ENCODE measurements around the gene EDC4.
A peak's percentile ranks its signal among the peaks of the same experiment; 100 is the strongest.

The EDC4 gene

GRCh38 chr16:67883872-67884261 is 11.0 kb downstream of the EDC4 start:
- Histone ChIP-seq H3K27ac (ENCODE audit: low read depth, low read length) (no peak overlapping the region), H3K9ac (ENCODE audit: low read length) (no peak overlapping the region), H3K4me3 (ENCODE audit: low read length) (no peak overlapping the region), H3K27me3 (ENCODE audit: control insufficient read depth, insufficient read depth, low read length) (no peaks in the 10 kb centered on the region), H3K4me1 (ENCODE audit: control insufficient read depth, insufficient read depth, low read length) (peaks cover 3% of the 10 kb centered on the region), H3K36me3 (ENCODE audit: control insufficient read depth, insufficient read depth, low read length) (peaks cover 51% of the 10 kb centered on the region)

- Histone ChIP-seq H3K4me1 (ENCODE audit: control insufficient read depth, insufficient read depth, low read length) (peaks cover 3% of the 10 kb centered on the region), H3K27me3 (ENCODE audit: control insufficient read depth, insufficient read depth, low read length) (no peaks in the 10 kb centered on the region), H3K36me3 (ENCODE audit: control insufficient read depth, insufficient read depth, low read length) (peaks cover 44% of the 10 kb centered on the region), H3K27ac (ENCODE audit: low read depth, low read length) (peak within 1 kb of the TSS; percentile 34), H3K9ac (ENCODE audit: low read length) (no peak within 1 kb of the TSS), H3K4me3 (ENCODE audit: low read length) (no peak within 1 kb of the TSS)
Measured at GRCh38 chr16:67884684-67885083, 11.8 kb downstream of the EDC4 start, which contains the start of gene NRN1L. NRN1L (plus strand) TSS chr16:67884885; CDS start chr16:67884904, 19 bp downstream.

GRCh38 chr16:67885545-67885944 is 12.7 kb downstream of the EDC4 start:
- Histone ChIP-seq H3K4me1 (ENCODE audit: control insufficient read depth, insufficient read depth, low read length) (peaks cover 3% of the 10 kb centered on the region), H3K9ac (ENCODE audit: low read length) (no peak overlapping the region), H3K36me3 (ENCODE audit: control insufficient read depth, insufficient read depth, low read length) (peaks cover 36% of the 10 kb centered on the region), H3K27ac (ENCODE audit: low read depth, low read length) (no peak overlapping the region), H3K4me3 (ENCODE audit: low read length) (no peak overlapping the region), H3K27me3 (ENCODE audit: control insufficient read depth, insufficient read depth, low read length) (no peaks in the 10 kb centered on the region)

- Histone ChIP-seq H3K4me3 (ENCODE audit: low read length) (no peak overlapping the region), H3K27me3 (ENCODE audit: control insufficient read depth, insufficient read depth, low read length) (no peaks in the 10 kb centered on the region), H3K27ac (ENCODE audit: low read depth, low read length) (no peak overlapping the region), H3K9ac (ENCODE audit: low read length) (no peak overlapping the region), H3K4me1 (ENCODE audit: control insufficient read depth, insufficient read depth, low read length) (peaks cover 3% of the 10 kb centered on the region), H3K36me3 (ENCODE audit: control insufficient read depth, insufficient read depth, low read length) (peaks cover 31% of the 10 kb centered on the region)
Measured at GRCh38 chr16:67885976-67886375, 13.1 kb downstream of the EDC4 start.

GRCh38 chr16:67886387-67886786 is 13.5 kb downstream of the EDC4 start:
- Histone ChIP-seq H3K9ac (ENCODE audit: low read length) (no peak overlapping the region), H3K4me1 (ENCODE audit: control insufficient read depth, insufficient read depth, low read length) (peaks cover 3% of the 10 kb centered on the region), H3K27ac (ENCODE audit: low read depth, low read length) (no peak overlapping the region), H3K4me3 (ENCODE audit: low read length) (no peak overlapping the region), H3K27me3 (ENCODE audit: control insufficient read depth, insufficient read depth, low read length) (no peaks in the 10 kb centered on the region), H3K36me3 (ENCODE audit: control insufficient read depth, insufficient read depth, low read length) (peaks cover 27% of the 10 kb centered on the region)

- H3K27ac ChIP-seq (ENCODE audit: low read depth, low read length), result no peak overlapping the region
- peaks cover 5% of the 10 kb centered on the region for H3K4me1 ChIP-seq (ENCODE audit: control insufficient read depth, insufficient read depth, low read length)
- peaks cover 8% of the 10 kb centered on the region for H3K36me3 ChIP-seq (ENCODE audit: control insufficient read depth, insufficient read depth, low read length)
- no peak overlapping the region for H3K4me3 ChIP-seq (ENCODE audit: low read length)
- H3K9ac ChIP-seq (ENCODE audit: low read length), result no peak overlapping the region
- H3K27me3 ChIP-seq (ENCODE audit: control insufficient read depth, insufficient read depth, low read length), result no peaks in the 10 kb centered on the region
Measured at GRCh38 chr16:67888331-67888730, 15.5 kb downstream of the EDC4 start.

GRCh38 chr16:67892375-67892774 is 19.5 kb downstream of the EDC4 start:
- Histone ChIP-seq H3K27me3 (ENCODE audit: control insufficient read depth, insufficient read depth, low read length) (no peaks in the 10 kb centered on the region), H3K36me3 (ENCODE audit: control insufficient read depth, insufficient read depth, low read length) (no peaks in the 10 kb centered on the region), H3K9ac (ENCODE audit: low read length) (no peak overlapping the region), H3K4me3 (ENCODE audit: low read length) (peak overlapping the region; percentile 53), H3K27ac (ENCODE audit: low read depth, low read length) (no peak overlapping the region), H3K4me1 (ENCODE audit: control insufficient read depth, insufficient read depth, low read length) (peaks cover 11% of the 10 kb centered on the region)

- peak within 1 kb of the TSS; percentile 36 for H3K9ac ChIP-seq (ENCODE audit: low read length)
- no peaks in the 10 kb centered on the region for H3K27me3 ChIP-seq (ENCODE audit: control insufficient read depth, insufficient read depth, low read length)
- peaks cover 11% of the 10 kb centered on the region for H3K4me1 ChIP-seq (ENCODE audit: control insufficient read depth, insufficient read depth, low read length)
- peak within 1 kb of the TSS; percentile 81 for H3K4me3 ChIP-seq (ENCODE audit: low read length)
- peak within 1 kb of the TSS; percentile 88 for H3K27ac ChIP-seq (ENCODE audit: low read depth, low read length)
- H3K36me3 ChIP-seq (ENCODE audit: control insufficient read depth, insufficient read depth, low read length), result no peaks in the 10 kb centered on the region
Measured at GRCh38 chr16:67892899-67893742, 20.3 kb downstream of the EDC4 start, which contains the start of gene PSKH1. PSKH1 (plus strand) TSS chr16:67893254; CDS start chr16:67908750, 15,496 bp downstream.

- Histone ChIP-seq H3K9ac (ENCODE audit: low read length) (peak overlapping the region; percentile 36), H3K27me3 (ENCODE audit: control insufficient read depth, insufficient read depth, low read length) (no peaks in the 10 kb centered on the region), H3K4me3 (ENCODE audit: low read length) (peak overlapping the region; percentile 81), H3K4me1 (ENCODE audit: control insufficient read depth, insufficient read depth, low read length) (peaks cover 11% of the 10 kb centered on the region), H3K27ac (ENCODE audit: low read depth, low read length) (peak overlapping the region; percentile 88), H3K36me3 (ENCODE audit: control insufficient read depth, insufficient read depth, low read length) (no peaks in the 10 kb centered on the region)
Measured at GRCh38 chr16:67893743-67894399, 21.0 kb downstream of the EDC4 start.

GRCh38 chr16:67897231-67897630 is 24.4 kb downstream of the EDC4 start:
- no peaks in the 10 kb centered on the region for H3K27me3 ChIP-seq (ENCODE audit: control insufficient read depth, insufficient read depth, low read length)
- no peaks in the 10 kb centered on the region for H3K36me3 ChIP-seq (ENCODE audit: control insufficient read depth, insufficient read depth, low read length)
- no peak overlapping the region for H3K27ac ChIP-seq (ENCODE audit: low read depth, low read length)
- no peak overlapping the region for H3K4me3 ChIP-seq (ENCODE audit: low read length)
- H3K9ac ChIP-seq (ENCODE audit: low read length), result no peak overlapping the region
- H3K4me1 ChIP-seq (ENCODE audit: control insufficient read depth, insufficient read depth, low read length), result peaks cover 11% of the 10 kb centered on the region

- Histone ChIP-seq H3K4me3 (ENCODE audit: low read length) (no peak overlapping the region), H3K36me3 (ENCODE audit: control insufficient read depth, insufficient read depth, low read length) (no peaks in the 10 kb centered on the region), H3K9ac (ENCODE audit: low read length) (no peak overlapping the region), H3K27ac (ENCODE audit: low read depth, low read length) (no peak overlapping the region), H3K4me1 (ENCODE audit: control insufficient read depth, insufficient read depth, low read length) (no peaks in the 10 kb centered on the region), H3K27me3 (ENCODE audit: control insufficient read depth, insufficient read depth, low read length) (no peaks in the 10 kb centered on the region)
Measured at GRCh38 chr16:67901734-67902133, 28.9 kb downstream of the EDC4 start.

GRCh38 chr16:67902831-67903230 is 30.0 kb downstream of the EDC4 start:
- no peak overlapping the region for H3K27ac ChIP-seq (ENCODE audit: low read depth, low read length)

More at GRCh38 chr16:67902831-67903230, 30.0 kb downstream of the EDC4 start:
- Histone ChIP-seq H3K27me3 (ENCODE audit: control insufficient read depth, insufficient read depth, low read length) (no peaks in the 10 kb centered on the region), H3K4me3 (ENCODE audit: low read length) (no peak overlapping the region), H3K4me1 (ENCODE audit: control insufficient read depth, insufficient read depth, low read length) (no peaks in the 10 kb centered on the region), H3K9ac (ENCODE audit: low read length) (no peak overlapping the region), H3K36me3 (ENCODE audit: control insufficient read depth, insufficient read depth, low read length) (no peaks in the 10 kb centered on the region)

Measured in rectal smooth muscle tissue (tissue), 1 donor.